Measurements from ENCODE around the gene DHRS2. TPM values are rescaled to one million over a fixed set of nuclear protein-coding genes. Genes with fewer than 3 reads are reported as not detected.

DHRS2 gene
- total RNA-seq, 3 donors from 2014 or later, result 4.6 to 9.4 TPM; not detected in 1

DNA sequence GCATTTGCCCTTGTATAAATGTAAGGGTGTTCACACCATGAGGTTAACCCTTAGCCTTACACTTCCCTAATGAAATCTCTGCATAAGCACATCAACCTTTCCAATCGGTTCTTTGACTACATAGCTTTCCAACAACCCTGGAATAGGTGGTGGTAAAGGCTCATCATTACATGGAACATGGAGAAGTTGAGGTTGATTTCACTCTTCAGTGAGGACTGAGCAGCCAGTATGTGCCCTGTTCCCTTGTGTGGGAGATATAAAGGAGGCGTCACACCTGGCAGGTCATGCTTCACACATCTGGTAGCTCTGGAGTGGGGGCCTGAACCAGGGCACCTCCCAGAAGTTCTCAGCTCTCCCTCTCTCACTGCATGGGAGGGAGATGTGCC is 35.8 kb upstream of the DHRS2 start:
- Histone ChIP-seq H3K9me3 (no peaks in the 10 kb centered on the region), H3K4me3 (no peak overlapping the region), H3K4me1 (no peaks in the 10 kb centered on the region), H3K27ac (no peak overlapping the region), H3K27me3 (no peaks in the 10 kb centered on the region), H3K36me3 (no peaks in the 10 kb centered on the region)
- no peak for TF ChIP-seq POLR2A (IDR thresholded peaks at IDR 0.05)
- TF ChIP-seq POLR2AphosphoS5 (IDR thresholded peaks at IDR 0.05), result no peak
- TF ChIP-seq, protein P1, sequence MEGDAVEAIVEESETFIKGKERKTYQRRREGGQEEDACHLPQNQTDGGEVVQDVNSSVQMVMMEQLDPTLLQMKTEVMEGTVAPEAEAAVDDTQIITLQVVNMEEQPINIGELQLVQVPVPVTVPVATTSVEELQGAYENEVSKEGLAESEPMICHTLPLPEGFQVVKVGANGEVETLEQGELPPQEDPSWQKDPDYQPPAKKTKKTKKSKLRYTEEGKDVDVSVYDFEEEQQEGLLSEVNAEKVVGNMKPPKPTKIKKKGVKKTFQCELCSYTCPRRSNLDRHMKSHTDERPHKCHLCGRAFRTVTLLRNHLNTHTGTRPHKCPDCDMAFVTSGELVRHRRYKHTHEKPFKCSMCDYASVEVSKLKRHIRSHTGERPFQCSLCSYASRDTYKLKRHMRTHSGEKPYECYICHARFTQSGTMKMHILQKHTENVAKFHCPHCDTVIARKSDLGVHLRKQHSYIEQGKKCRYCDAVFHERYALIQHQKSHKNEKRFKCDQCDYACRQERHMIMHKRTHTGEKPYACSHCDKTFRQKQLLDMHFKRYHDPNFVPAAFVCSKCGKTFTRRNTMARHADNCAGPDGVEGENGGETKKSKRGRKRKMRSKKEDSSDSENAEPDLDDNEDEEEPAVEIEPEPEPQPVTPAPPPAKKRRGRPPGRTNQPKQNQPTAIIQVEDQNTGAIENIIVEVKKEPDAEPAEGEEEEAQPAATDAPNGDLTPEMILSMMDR (IDR thresholded peaks at IDR 0.05), result no peak
- intact Hi-C loops (cut with DNase I; ENCODE audit: low total_unique reads), result no loop called here
- no peak for DNase-seq (ENCODE audit: low spot score in 2 of 2)

DNA sequence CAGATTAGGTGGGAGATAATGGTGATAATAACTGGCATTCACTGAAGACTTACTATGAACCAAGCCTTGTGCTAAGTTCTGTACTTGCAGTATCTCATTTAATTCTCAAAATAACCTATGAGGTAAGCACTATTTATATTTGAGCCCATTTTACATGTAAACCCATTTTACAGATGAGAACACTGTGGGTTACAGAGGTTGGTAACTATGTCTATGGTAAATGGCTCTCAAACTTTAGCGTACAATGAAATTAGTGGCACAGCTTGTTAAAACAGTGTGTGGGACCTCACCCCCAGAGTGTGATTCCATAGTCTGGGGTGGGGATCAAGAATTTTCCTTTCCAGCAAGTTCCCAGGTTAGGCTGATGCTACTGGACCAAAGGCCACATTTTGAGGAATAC is 35.4 kb upstream of the DHRS2 start:
- TF ChIP-seq, protein P1 (IDR thresholded peaks at IDR 0.05), result no peak
- TF ChIP-seq POLR2AphosphoS5 (IDR thresholded peaks at IDR 0.05), result no peak
- no peak for TF ChIP-seq POLR2A (IDR thresholded peaks at IDR 0.05)
- Histone ChIP-seq H3K36me3 (no peaks in the 10 kb centered on the region), H3K4me1 (no peaks in the 10 kb centered on the region), H3K4me3 (no peak overlapping the region), H3K27me3 (no peaks in the 10 kb centered on the region), H3K9me3 (no peaks in the 10 kb centered on the region), H3K27ac (no peak overlapping the region)
- intact Hi-C loops (cut with DNase I; ENCODE audit: low total_unique reads), result no loop called here
- DNase-seq (ENCODE audit: low spot score in 2 of 2), result no peak

DNA sequence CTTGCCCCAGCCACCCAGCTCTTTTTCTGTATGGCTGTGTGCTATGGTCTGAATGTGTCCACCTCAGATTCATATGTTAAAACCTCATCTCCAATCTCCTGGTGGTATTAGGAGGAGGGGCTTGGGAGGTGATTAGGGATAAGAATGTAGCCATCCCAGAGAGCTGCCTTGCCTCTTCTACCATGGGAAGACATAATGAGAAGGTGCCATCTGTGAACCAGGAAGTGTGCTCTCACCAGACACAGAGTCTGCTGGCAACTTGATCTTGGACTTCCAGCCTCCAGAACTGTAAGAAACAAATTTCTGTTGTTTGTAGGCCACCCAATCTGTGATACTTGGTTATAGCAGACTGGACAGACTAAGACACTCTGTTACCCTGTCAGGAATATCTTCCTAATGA is 34.7 kb upstream of the DHRS2 start:
- DNase-seq (ENCODE audit: low spot score in 2 of 2), result no peak
- Histone ChIP-seq H3K27ac (no peak overlapping the region), H3K4me3 (no peak overlapping the region), H3K9me3 (no peaks in the 10 kb centered on the region), H3K4me1 (no peaks in the 10 kb centered on the region), H3K27me3 (no peaks in the 10 kb centered on the region), H3K36me3 (no peaks in the 10 kb centered on the region)
- TF ChIP-seq POLR2A (IDR thresholded peaks at IDR 0.05) (no peak), POLR2AphosphoS5 (IDR thresholded peaks at IDR 0.05) (no peak)
- TF ChIP-seq, protein P1 (IDR thresholded peaks at IDR 0.05), result no peak
- intact Hi-C loops (cut with DNase I; ENCODE audit: low total_unique reads), result no loop called here

DNA sequence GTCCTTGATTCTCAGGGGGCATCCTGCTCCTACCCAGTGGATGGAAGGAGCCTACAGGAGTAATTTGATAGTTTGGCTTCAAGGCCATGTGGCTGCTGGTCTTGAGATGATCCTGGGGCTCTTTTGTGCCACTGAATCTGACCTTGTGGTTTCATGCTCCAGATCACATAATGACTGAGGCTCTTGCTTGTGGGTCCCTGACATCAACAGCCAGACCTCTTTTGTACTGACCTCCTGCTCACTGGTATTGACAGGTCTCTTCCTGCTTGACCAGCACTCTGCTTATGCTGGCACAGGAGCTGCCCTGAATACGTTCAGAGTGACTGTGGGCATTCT is 34.4 kb upstream of the DHRS2 start:
- no peak overlapping the region for H3K27ac ChIP-seq
- no peaks in the 10 kb centered on the region for H3K4me1 ChIP-seq
- no peaks in the 10 kb centered on the region for H3K36me3 ChIP-seq
- no peak for DNase-seq (ENCODE audit: low spot score in 2 of 2)
- TF ChIP-seq, protein P1 (IDR thresholded peaks at IDR 0.05), result no peak
- TF ChIP-seq POLR2A (IDR thresholded peaks at IDR 0.05) (no peak), POLR2AphosphoS5 (IDR thresholded peaks at IDR 0.05) (no peak)
- H3K27me3 ChIP-seq, result no peaks in the 10 kb centered on the region
- H3K9me3 ChIP-seq, result no peaks in the 10 kb centered on the region
- intact Hi-C loops (cut with DNase I; ENCODE audit: low total_unique reads), result no loop called here
- H3K4me3 ChIP-seq, result no peak overlapping the region

DNA sequence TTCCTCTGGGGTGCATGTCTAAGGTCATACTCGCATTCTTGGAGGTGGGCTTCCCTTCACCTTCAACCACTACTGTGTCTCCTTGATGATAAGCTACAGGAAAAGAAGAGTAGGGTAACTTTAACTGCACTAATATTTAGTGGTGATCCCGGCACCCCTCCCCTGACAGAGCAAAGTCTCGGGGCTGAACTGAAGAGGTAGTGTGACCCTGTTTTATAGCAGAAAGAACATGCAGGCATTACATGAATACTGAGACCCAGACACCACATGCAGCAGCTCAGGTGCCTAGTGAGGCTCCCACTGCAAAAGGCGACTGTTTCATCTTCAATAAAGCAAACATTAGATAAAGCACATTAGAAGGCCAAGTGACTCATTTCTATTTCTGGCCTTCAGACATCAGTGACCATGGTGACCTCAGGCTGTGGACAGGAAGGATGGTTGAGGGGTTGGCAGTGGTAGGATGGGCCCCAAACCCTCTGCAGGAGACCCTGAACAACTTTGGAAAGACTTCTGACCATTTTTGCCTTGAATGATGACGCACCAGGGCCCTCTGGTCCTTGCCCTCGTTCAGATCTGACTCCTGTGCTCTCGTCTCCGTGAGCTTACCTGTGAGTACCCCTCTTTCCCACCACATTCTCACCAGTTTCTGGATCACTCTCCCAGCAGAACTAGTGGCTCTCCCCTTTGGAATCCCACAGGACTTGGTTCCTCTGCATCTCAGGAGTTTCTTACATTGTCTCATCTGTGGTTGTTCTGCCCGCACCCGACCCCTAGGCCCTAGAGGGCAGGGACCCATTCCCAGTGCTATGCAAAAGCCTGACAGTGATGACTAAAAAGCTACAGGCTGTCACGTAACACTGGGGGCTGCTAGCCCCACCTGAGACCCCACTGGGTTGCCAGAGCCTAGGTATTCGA is 33.7 kb upstream of the DHRS2 start:
- no peak for DNase-seq (ENCODE audit: low spot score in 2 of 2)
- Histone ChIP-seq H3K9me3 (no peaks in the 10 kb centered on the region), H3K36me3 (no peaks in the 10 kb centered on the region), H3K27ac (no peak overlapping the region), H3K4me1 (no peaks in the 10 kb centered on the region), H3K27me3 (no peaks in the 10 kb centered on the region), H3K4me3 (no peak overlapping the region)
- no peak for TF ChIP-seq POLR2A (IDR thresholded peaks at IDR 0.05)
- TF ChIP-seq, protein P1 (IDR thresholded peaks at IDR 0.05), result no peak
- no peak for TF ChIP-seq POLR2AphosphoS5 (IDR thresholded peaks at IDR 0.05)
- intact Hi-C loops (cut with DNase I; ENCODE audit: low total_unique reads), result no loop called here
